HG02763 (cell line): ENCODE measurements around the gene AP2A1.

Experiments
- ATAC-seq: cut with Tn5 transposase; IDR thresholded peaks from one replicate; pipeline ENCODE4 v1.9.1; 2021; ENCODE audit warnings: mild to moderate bottlenecking, moderate library complexity; ENCODE audit not compliant: unreplicated experiment

The AP2A1 gene

DNA sequence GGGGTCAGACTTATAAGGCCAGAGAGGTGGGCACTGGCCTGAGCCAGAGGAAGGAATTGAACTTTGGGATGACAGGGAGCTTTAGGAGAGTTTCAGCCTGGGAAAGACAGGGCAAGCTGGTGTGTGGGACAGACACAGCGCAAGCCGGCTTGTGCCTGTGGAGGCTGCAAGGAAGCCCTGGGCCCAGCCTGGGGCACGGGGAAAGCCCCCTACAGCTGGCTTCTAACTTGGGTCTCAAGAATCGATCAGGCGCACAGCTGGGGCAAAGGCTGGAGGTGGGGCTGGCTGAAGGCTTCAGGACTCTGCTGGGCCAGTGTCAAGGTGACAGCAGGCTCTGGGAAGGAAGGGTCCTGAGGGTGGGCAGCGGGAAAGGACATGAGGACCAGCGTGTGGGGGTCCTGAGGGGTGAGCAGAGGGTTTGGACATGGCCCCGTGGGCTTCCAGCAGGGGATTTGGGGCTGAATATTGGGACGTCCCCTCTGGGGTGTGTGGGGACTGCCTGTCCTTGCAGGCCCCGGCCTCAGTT is 87.1 kb downstream of the AP2A1 start:
- ATAC-seq, result no peak

- no peak for ATAC-seq
Observed at GRCh38 chr19:49854378-49855263, 87.8 kb downstream of the AP2A1 start.

DNA sequence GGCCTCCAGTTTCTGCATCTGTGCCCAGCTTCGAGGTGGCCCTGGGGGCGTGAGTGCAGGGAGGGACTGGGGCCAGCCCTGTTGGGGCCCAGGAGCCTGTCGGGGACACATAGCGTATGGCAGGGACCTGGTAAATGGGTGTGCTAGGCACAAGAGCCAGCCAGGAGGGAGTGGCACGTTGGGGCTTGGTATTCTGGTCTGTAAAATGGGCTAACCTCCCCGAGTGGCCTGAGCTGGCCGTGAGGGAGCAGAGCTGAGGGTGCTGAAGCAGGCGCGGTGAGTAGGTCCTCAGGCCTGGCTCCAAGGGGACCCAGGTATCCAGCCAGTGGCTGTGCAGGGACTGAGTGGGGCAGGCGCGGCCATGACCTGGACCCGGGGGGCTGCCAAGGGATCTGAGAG is 88.5 kb downstream of the AP2A1 start:
- ATAC-seq, result no peak

DNA sequence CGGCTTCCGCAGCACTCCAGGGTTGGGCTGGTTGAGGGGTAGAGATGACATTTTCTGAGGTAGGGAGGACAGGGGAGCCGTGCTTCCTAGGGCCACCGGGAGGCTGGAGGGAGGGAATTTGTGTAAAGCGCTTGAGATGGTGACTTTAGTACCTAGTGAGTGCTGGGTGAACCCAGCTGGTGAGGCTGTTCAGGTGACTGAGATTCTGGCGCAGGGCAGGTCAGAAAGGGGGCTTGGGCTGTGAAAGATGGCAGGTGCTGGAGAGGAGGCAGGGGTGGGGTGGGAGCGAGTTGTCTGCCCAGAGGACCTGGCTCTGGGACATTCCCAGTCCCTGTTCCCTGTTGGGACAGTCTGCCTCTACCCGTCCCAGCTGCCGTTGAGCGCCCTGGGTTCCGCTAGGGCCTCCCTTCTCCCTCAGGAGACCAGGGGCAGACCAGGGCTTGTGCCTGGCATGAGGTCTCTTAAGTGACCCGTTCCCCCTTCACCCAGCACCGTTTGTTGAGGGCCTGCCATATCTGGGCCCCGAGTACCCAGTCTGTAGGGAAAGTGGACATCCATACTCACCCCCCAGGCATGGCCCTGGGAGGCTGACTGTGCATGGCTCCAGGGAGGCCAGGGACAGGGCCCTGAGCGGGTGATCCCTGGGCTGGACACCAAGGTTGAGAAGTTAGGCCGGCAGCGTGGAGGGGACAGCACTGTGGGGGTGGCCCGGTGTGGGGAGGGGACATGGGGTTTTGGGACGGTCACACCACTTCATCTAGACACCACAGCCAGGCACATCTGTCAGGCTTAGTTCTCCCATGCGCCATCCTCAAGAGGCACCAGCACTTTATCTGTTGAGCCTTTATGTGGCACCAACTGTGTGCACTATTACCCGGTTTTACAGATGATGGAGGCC is 89.1 kb downstream of the AP2A1 start:
- no peak for ATAC-seq

DNA sequence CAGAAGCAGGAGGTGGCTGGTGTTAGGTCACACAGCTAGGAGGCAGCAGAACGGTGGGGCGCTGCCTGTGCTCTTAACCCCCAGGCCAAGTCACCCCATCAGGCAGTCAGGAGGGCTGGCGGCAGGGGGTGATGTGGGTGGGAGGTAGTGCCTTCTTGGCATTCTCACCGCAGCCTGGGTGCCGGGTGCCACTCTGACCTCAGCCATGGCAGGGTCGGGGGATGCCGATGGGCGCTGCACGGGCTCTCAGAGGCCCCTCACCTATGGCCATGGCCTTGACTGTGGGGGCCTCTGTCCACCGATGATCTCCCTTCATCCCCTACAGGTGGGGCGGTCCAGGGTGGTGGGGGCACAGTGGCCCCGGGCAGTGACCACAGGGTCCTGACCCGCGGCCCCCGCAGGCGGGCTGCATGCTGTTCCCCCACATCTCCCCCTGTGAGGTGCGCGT is 89.8 kb downstream of the AP2A1 start:
- no peak for ATAC-seq
